Activated naive CD8-positive, alpha-beta T cell treated with anti-CD3 and anti-CD28 coated beads, Interleukin-2, amount 10 ng/mL, durations not matched to agents 7 days and 5 days (primary cell): Measurements from ENCODE around the gene LRCH1. TPM values are rescaled to one million over a fixed set of nuclear protein-coding genes. Genes with fewer than 3 reads are reported as not detected.

Source experiments
- ATAC-seq: fragments of 150-1000 bp; cut with Tn5 transposase; one replicate; pipeline ENCODE4 v1.10.0; 2021; ENCODE audit warnings: low read depth, moderate library complexity
- POLR2A ChIA-PET: fragments of 350-600 bp; sonication (Branson Sonifier 250); formaldehyde crosslinking; loops from one replicate; lab custom pipeline; 2021; ENCODE audit warnings: antibody characterized with exemption; lab: Charles Lee
- DNase-seq: peaks from one replicate; pipeline ENCODE4 v3.0.0; 2021
- H3K27ac Mint-ChIP-seq: one replicate; pipeline ENCODE4 v1.8.0; 2022; ENCODE audit warnings: mild to moderate bottlenecking, mixed read lengths
- H3K27me3 Mint-ChIP-seq: one replicate; pipeline ENCODE4 v1.8.0; 2022; ENCODE audit warnings: mild to moderate bottlenecking, moderate library complexity, mixed read lengths
- H3K36me3 Mint-ChIP-seq: one replicate; pipeline ENCODE4 v1.8.0; 2021; ENCODE audit warnings: mild to moderate bottlenecking, mixed read lengths
- H3K4me1 Mint-ChIP-seq: one replicate; pipeline ENCODE4 v1.8.0; 2021; ENCODE audit warnings: mixed read lengths
- H3K4me3 Mint-ChIP-seq: one replicate; pipeline ENCODE4 v1.8.0; 2022; ENCODE audit warnings: mild to moderate bottlenecking, moderate library complexity, mixed read lengths
- H3K9me3 Mint-ChIP-seq: one replicate; pipeline ENCODE4 v1.8.0; 2021; ENCODE audit warnings: mixed read lengths
- total RNA-seq, 2 experiments: library from RNA; stranded (reverse); gene quantifications; one replicate each; pipeline ENCODE4 v1.2.3, GENCODE V29; 2021

LRCH1 gene
- total RNA-seq, 2 experiments from 2014 or later: 18.5 to 18.9 TPM

DNA sequence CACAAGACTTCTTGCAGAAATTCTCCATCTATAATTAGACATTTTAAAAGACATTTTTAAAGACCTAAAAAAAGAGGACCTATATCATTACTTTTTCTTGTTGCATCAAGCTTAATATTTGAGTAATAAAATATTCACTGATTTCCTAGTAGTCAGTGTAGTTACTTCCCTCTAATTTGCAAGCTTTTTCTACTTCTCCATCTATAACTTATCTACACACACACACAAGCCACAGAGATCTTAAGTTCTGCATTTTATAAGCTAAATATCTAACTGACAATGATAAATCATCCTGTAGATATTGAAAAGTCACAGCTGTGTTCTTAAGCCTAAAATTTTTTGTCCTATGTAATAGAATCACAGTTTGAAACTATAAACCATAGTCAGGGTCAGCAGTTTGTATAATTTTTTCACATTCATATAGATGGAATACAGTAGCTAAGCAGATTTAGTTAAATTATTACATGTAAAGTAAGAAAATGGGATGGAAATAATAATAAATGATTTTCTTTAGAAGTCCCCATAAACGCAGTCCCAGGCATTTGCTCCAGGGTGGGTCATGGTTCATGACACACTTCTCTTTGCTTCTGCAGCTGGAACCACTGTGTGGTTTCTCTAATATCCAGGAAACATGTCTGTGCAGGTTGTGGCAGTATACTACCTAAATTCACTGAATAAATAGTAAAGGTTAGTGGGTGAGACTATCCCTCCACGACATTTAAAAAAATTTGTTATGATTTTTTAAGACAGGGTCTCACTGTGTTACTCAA, 183.8 kb downstream of the LRCH1 start:
- DNase-seq: no peak
- peaks cover 11% of the 10 kb centered on the region for H3K36me3 Mint-ChIP-seq
- no peaks in the 10 kb centered on the region for H3K27me3 Mint-ChIP-seq
- POLR2A ChIA-PET: no interaction called here
- no peak overlapping the region for H3K27ac Mint-ChIP-seq
- no peak for ATAC-seq
- no peak overlapping the region for H3K4me3 Mint-ChIP-seq
- H3K9me3 Mint-ChIP-seq: no peaks in the 10 kb centered on the region
- peaks cover 2% of the 10 kb centered on the region for H3K4me1 Mint-ChIP-seq

DNA sequence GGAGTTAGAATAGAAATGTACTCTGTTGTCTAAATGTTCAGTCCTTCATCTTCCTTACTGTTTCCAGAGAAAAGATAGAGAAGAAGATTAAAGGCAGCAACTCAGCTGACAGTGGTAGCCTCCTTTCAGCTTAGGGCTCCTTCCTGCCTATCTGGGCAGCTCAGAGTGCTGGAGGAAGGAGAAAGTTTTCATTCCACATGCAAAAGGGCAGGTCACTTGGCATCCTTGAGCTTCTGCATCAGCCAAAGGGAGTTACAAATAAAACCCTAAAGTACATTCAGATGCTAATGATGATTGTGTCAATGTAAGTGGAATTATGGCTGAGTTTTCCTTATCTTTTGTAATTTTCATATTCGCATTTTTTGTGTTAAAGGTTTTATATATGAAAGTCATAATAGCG, 185.1 kb downstream of the LRCH1 start:
- POLR2A ChIA-PET: no interaction called here

DNA sequence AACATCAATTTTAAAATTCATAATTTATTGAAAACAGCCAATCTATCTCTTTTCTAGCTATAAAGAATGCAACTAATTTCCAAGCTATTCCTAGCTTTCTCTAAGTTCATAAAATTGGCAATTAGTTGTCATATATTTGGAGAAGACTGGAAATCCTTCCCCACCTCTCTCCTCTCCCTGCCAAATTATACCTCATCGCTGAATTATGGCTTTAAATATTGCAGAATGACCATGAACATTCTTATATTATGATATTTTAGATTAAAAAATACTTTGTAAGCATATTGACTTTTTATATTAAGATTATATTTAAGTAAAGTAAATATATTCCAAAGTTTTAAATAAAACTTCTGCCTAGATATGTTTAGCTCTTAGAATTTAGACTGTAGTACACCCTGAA, 185.8 kb downstream of the LRCH1 start:
- POLR2A ChIA-PET: no interaction called here
- Mint-ChIP-seq H3K9me3 (no peaks in the 10 kb centered on the region), H3K36me3 (peaks cover 15% of the 10 kb centered on the region), H3K4me3 (no peak overlapping the region), H3K4me1 (peaks cover 2% of the 10 kb centered on the region), H3K27ac (no peak overlapping the region), H3K27me3 (no peaks in the 10 kb centered on the region)
- ATAC-seq (no peak), DNase-seq (no peak)

More for the DNA sequence above, 185.1 kb downstream of the LRCH1 start:
- Mint-ChIP-seq H3K4me3 (no peak overlapping the region), H3K4me1 (peaks cover 2% of the 10 kb centered on the region), H3K36me3 (peaks cover 15% of the 10 kb centered on the region), H3K27me3 (no peaks in the 10 kb centered on the region), H3K9me3 (no peaks in the 10 kb centered on the region), H3K27ac (no peak overlapping the region)
- no peak for ATAC-seq
- DNase-seq: no peak

DNA sequence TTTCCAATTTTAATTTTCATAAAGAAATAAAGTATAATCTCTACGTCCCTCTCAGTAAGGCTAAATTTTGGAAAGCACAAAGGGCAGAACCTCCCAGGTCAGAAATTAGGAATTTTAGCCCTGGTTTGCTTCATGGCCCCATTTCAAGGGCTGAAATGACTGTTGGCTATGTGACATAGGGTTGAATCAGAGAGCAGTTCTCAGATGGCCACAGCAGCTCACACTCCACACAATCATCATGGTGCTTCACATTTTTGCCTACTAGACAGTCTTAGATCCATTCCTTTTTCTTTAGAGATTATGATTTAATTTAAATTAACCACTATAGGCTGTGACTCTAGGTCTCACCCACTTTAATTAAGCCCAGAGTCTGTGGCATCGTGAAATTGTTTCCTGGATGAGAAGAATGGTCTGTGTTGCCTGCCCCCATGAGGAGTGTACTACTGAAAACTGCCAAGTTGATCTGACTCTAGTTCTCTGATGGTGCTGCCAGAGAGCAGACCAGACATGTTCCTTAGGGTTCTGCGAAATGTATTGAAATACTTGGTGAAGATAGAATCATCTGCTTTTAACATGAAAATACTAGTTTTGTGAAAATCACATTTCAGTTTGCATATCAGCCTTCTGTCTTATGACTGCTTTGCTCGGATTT, 186.6 kb downstream of the LRCH1 start:
- Mint-ChIP-seq H3K36me3 (peaks cover 16% of the 10 kb centered on the region), H3K4me1 (peaks cover 2% of the 10 kb centered on the region), H3K9me3 (no peaks in the 10 kb centered on the region), H3K27me3 (no peaks in the 10 kb centered on the region), H3K4me3 (no peak overlapping the region), H3K27ac (no peak overlapping the region)
- POLR2A ChIA-PET: no interaction called here
- ATAC-seq (no peak), DNase-seq (no peak)

GRCh38 chr13:46743191-46743590, 190.2 kb downstream of the LRCH1 start:
- Mint-ChIP-seq H3K4me1 (no peaks in the 10 kb centered on the region), H3K27ac (no peak overlapping the region), H3K9me3 (no peaks in the 10 kb centered on the region), H3K27me3 (no peaks in the 10 kb centered on the region), H3K4me3 (no peak overlapping the region), H3K36me3 (peaks cover 30% of the 10 kb centered on the region)
- ATAC-seq (no peak), DNase-seq (no peak)
- POLR2A ChIA-PET: no interaction called here

DNA sequence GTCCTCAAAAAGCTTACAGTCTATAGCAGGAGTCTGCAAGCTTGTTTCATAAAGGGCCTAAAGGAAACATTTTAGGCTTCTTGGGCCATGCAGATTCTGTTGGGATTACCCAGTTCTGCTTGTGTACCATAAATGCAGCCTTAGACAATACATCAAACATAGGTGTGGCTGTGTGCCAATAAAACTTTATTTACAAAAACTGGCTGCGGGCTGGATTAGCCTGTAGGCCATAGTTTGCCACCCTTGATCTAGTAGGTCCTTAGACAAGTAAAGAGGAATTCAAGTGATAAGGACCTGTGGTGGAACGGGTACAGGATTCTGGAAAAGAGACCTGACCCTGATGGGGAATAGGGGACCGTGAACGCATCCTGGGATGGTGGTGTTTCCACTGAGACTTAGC, 192.1 kb downstream of the LRCH1 start:
- POLR2A ChIA-PET: no interaction called here
- Mint-ChIP-seq H3K27ac (no peak overlapping the region), H3K9me3 (no peaks in the 10 kb centered on the region), H3K36me3 (peaks cover 38% of the 10 kb centered on the region), H3K4me3 (no peak overlapping the region), H3K4me1 (no peaks in the 10 kb centered on the region), H3K27me3 (no peaks in the 10 kb centered on the region)
- ATAC-seq (no peak), DNase-seq (no peak)

DNA sequence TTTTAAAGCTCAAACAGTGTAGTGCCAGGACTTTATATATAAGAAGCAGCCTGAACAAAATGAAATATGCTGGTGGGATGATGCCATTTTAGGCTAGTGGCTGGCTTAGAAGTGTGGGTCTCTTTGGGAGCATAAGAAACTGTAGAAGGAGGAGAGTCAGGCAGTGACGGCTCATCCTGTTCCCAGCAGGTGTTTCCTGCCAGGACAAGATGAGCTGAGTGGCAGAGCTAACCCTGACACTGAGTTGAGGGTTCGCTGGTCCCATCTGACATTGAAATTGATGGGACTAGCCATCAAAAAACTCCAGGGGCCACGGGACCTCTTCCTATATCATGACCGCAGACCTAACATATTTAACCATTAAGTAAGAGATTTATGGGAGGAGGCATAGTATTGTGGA, 192.7 kb downstream of the LRCH1 start:
- DNase-seq (no peak), ATAC-seq (no peak)
- Mint-ChIP-seq H3K4me1 (peaks cover 6% of the 10 kb centered on the region), H3K36me3 (peaks cover 43% of the 10 kb centered on the region), H3K27ac (no peak overlapping the region), H3K4me3 (no peak overlapping the region), H3K27me3 (no peaks in the 10 kb centered on the region), H3K9me3 (no peaks in the 10 kb centered on the region)
- POLR2A ChIA-PET: no interaction called here

GRCh38 chr13:46747031-46747820, 194.3 kb downstream of the LRCH1 start:
- H3K27ac Mint-ChIP-seq: no peak overlapping the region
- POLR2A ChIA-PET: no interaction called here
- H3K4me1 Mint-ChIP-seq: peaks cover 19% of the 10 kb centered on the region
- ATAC-seq (no peak), DNase-seq (no peak)
- no peaks in the 10 kb centered on the region for H3K27me3 Mint-ChIP-seq
- peaks cover 47% of the 10 kb centered on the region for H3K36me3 Mint-ChIP-seq
- H3K9me3 Mint-ChIP-seq: no peaks in the 10 kb centered on the region
- no peak overlapping the region for H3K4me3 Mint-ChIP-seq

DNA sequence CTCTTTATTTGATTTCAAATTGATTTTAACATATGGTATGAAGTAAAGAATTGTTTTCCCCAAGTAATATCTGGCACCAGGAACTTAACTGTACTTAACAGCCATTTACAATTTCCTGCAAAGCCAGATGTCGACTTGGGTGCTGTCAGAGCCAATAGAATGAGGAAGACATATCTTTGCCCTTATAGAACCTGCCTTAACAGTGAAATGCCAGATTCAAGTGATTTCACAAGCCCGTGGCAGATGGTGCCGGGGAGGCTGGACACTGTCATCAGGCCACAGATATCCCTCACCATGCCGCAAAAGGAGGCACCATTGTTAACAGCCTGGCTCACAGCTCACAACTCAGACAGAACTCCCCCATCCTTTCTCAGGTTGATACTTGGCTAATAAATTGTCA, 195.3 kb downstream of the LRCH1 start:
- Mint-ChIP-seq H3K9me3 (no peaks in the 10 kb centered on the region), H3K36me3 (peaks cover 45% of the 10 kb centered on the region), H3K4me3 (no peak overlapping the region), H3K4me1 (peaks cover 24% of the 10 kb centered on the region), H3K27ac (no peak overlapping the region), H3K27me3 (no peaks in the 10 kb centered on the region)
- ATAC-seq: no peak
- POLR2A ChIA-PET: no interaction called here
- no peak for DNase-seq

DNA sequence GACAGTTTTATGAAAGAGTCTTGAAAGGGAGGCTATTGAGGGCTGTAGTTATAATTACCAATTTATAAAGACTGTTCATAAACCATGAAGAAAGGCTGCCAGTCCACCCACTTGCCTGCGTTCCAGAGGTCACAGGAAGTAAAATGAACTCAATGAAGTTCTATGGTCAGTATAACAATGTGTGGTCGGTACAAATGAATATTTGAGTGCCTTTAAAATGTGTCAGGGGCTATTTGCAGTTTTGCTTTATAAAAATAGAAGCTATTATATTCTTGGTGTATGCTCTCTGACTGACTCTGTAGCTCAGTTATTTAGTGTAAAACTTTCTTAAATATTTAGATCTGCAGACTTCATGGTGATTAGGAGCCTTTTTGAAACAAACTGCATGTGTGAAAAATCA, 197.0 kb downstream of the LRCH1 start:
- ATAC-seq (no peak), DNase-seq (no peak)
- H3K27me3 Mint-ChIP-seq: no peaks in the 10 kb centered on the region
- POLR2A ChIA-PET: no interaction called here
- no peak overlapping the region for H3K27ac Mint-ChIP-seq
- H3K4me1 Mint-ChIP-seq: peaks cover 37% of the 10 kb centered on the region
- H3K36me3 Mint-ChIP-seq: peaks cover 44% of the 10 kb centered on the region
- H3K4me3 Mint-ChIP-seq: no peak overlapping the region
- H3K9me3 Mint-ChIP-seq: no peaks in the 10 kb centered on the region

- Mint-ChIP-seq H3K36me3 (peaks cover 28% of the 10 kb centered on the region), H3K9me3 (no peaks in the 10 kb centered on the region), H3K27me3 (no peaks in the 10 kb centered on the region), H3K4me3 (peak overlapping the region; percentile 80), H3K4me1 (peaks cover 38% of the 10 kb centered on the region), H3K27ac (peak overlapping the region; percentile 95)
- POLR2A ChIA-PET: no interaction called here
- ATAC-seq: peak; percentile 99
- DNase-seq: peak; percentile 63
These were observed 199.1 kb downstream of the LRCH1 start for GRCh38 chr13:46751811-46752635.

DNA sequence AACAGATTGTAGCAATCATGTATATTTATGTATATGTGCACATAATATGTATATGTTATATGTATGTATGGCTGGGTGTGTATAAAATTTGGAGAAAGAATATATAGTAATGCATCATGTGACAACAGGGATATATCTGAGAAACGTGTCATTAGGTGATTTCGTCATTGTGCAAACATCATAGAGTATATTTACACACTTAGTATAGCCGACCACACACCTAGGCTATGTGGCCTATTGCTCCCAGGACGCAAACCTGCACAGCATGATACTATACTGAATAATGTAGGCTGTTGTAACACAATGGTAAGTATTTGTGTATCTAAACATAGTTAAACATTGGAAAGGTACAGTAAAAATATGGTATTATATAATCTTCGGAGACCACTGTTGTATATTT, 200.2 kb downstream of the LRCH1 start:
- H3K36me3 Mint-ChIP-seq: peaks cover 26% of the 10 kb centered on the region
- H3K27ac Mint-ChIP-seq: peak overlapping the region; percentile 62
- no peaks in the 10 kb centered on the region for H3K9me3 Mint-ChIP-seq
- DNase-seq: no peak
- H3K4me3 Mint-ChIP-seq: no peak overlapping the region
- ATAC-seq: no peak
- POLR2A ChIA-PET: no interaction called here
- H3K4me1 Mint-ChIP-seq: peaks cover 38% of the 10 kb centered on the region
- no peaks in the 10 kb centered on the region for H3K27me3 Mint-ChIP-seq

- H3K27ac Mint-ChIP-seq: peak overlapping the region; percentile 13
- ATAC-seq: no peak
- POLR2A ChIA-PET: no interaction called here
These were observed 200.9 kb downstream of the LRCH1 start for GRCh38 chr13:46753917-46754316.

More at GRCh38 chr13:46753917-46754316, 200.9 kb downstream of the LRCH1 start:
- DNase-seq: no peak
- H3K36me3 Mint-ChIP-seq: peaks cover 23% of the 10 kb centered on the region
- H3K4me3 Mint-ChIP-seq: no peak overlapping the region
- no peaks in the 10 kb centered on the region for H3K9me3 Mint-ChIP-seq
- peaks cover 38% of the 10 kb centered on the region for H3K4me1 Mint-ChIP-seq
- no peaks in the 10 kb centered on the region for H3K27me3 Mint-ChIP-seq
